RWPE2 (cell line): Measurements from ENCODE around the gene GAS7.

Experiments used
- ATAC-seq: fragments of 200-7000 bp; cut with Tn5 transposase; 3 replicates; pipeline ENCODE4 v1.9.1; 2021; ENCODE audit warnings: low read depth
- DNase-seq: peaks from one replicate; pipeline ENCODE4 v3.0.0-alpha.2; 2020; ENCODE audit warnings: low spot score
- H3K27ac ChIP-seq: fragments of 450-650 bp; 2 replicates; pipeline ENCODE4 v1.5.1; 2017; ENCODE audit warnings: mild to moderate bottlenecking; ENCODE audit not compliant: poor library complexity, severe bottlenecking
- H3K27me3 ChIP-seq: fragments of 250-450 bp; sonication (Bioruptor Pico); 2 replicates; pipeline ENCODE4 v1.5.1; 2021; ENCODE audit warnings: mild to moderate bottlenecking, moderate library complexity; ENCODE audit not compliant: insufficient read depth, poor library complexity, severe bottlenecking
- H3K36me3 ChIP-seq: fragments of 250-450 bp; sonication (Bioruptor Pico); 2 replicates; pipeline ENCODE4 v1.5.1; 2020; ENCODE audit warnings: low read depth, mild to moderate bottlenecking, moderate library complexity
- H3K4me1 ChIP-seq: fragments of 250-450 bp; sonication (Bioruptor Pico); 2 replicates; pipeline ENCODE4 v1.5.1; 2021; ENCODE audit warnings: mild to moderate bottlenecking, moderate library complexity; ENCODE audit not compliant: insufficient read depth, poor library complexity, severe bottlenecking
- H3K4me3 ChIP-seq: fragments of 250-450 bp; sonication (Bioruptor Pico); 2 replicates; pipeline ENCODE4 v1.5.1; 2021; ENCODE audit warnings: mild to moderate bottlenecking, moderate library complexity; ENCODE audit not compliant: severe bottlenecking
- H3K9me3 ChIP-seq: fragments of 250-450 bp; sonication (Bioruptor Pico); 2 replicates; pipeline ENCODE4 v1.5.1; 2021; ENCODE audit warnings: mild to moderate bottlenecking, moderate library complexity; ENCODE audit not compliant: severe bottlenecking
- TF ChIP-seq, protein P1 (sequence below): fragments of 450-650 bp; IDR thresholded peaks from one replicate; pipeline ENCODE4 v1.5.1; 2017; ENCODE audit warnings: mild to moderate bottlenecking, moderate library complexity; ENCODE audit not compliant: poor library complexity, severe bottlenecking

The GAS7 gene

DNA sequence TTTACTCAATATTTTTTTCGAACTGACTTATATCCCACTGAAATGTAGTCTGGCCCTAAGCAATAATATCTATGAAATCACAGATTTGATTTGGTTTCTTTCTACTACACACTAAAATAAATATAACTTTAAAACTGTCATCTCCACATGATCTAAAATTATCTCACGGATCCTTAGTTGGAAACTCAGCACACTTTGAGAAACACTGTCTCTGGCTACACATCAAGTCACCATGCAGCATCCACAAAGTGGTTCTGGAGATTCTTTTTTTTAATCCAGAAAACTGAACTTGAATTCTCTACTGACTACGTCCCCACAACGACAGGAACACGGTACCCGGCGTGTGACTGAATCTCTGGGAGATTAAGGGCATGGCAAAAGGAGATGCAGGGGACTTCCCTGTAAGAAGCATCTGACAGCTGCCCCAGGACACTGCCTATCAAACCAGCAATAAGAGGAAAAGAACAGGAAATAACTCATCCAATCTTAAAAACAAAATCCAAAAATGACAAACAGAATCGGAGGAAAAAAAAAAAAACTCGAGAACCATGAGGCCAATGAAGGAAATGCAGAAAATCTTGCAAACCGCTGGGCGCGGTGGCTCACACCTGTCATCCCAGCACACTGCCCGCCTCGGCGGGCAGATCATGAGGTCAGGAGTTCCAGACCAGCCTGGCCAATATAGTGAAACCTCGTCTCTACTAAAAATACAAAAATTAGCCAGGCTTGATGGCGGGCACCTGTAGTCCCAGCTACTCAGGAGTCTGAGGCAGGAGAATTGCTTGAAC is 152.3 kb downstream of the GAS7 start:
- DNase-seq (no peak), ATAC-seq (no peak)
- Histone ChIP-seq H3K9me3 (no peaks in the 10 kb centered on the region), H3K27ac (no peak overlapping the region), H3K4me3 (no peak overlapping the region), H3K27me3 (no peaks in the 10 kb centered on the region), H3K36me3 (no peaks in the 10 kb centered on the region), H3K4me1 (no peaks in the 10 kb centered on the region)
- TF ChIP-seq, protein P1, sequence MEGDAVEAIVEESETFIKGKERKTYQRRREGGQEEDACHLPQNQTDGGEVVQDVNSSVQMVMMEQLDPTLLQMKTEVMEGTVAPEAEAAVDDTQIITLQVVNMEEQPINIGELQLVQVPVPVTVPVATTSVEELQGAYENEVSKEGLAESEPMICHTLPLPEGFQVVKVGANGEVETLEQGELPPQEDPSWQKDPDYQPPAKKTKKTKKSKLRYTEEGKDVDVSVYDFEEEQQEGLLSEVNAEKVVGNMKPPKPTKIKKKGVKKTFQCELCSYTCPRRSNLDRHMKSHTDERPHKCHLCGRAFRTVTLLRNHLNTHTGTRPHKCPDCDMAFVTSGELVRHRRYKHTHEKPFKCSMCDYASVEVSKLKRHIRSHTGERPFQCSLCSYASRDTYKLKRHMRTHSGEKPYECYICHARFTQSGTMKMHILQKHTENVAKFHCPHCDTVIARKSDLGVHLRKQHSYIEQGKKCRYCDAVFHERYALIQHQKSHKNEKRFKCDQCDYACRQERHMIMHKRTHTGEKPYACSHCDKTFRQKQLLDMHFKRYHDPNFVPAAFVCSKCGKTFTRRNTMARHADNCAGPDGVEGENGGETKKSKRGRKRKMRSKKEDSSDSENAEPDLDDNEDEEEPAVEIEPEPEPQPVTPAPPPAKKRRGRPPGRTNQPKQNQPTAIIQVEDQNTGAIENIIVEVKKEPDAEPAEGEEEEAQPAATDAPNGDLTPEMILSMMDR = no peak

DNA sequence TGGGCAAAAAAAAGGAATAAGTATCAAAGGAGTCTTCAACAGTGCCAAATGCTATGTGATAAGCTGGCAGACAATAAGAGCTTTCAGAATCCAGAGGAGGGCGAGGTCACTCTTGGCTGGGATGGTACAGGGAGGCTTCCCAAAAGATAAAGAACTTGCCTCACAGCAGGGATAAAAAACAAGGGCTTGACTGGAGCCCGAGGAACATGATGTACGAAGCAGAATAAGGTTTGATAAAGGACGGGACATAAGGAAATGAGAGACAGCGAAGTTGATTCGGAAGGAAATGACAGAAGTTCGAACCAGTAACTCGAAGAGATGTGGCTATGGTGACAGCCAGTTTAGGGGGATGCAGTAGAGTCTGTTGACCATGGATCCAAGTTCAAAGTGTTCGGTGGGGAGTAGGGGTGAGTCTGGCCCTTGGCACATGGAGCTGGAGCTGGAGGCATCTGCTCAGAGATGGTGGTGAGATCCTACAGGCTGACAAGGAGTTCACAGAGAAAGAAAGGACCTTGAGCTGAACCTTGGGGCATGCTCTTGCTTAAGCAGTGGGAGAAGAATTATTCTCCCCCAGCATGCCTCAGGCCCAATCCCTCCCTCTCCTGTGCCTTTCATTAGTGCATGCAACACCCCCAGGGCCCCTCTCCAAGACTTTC is 155.7 kb downstream of the GAS7 start:
- H3K36me3 ChIP-seq = no peaks in the 10 kb centered on the region
- no peak for ATAC-seq
- no peak for DNase-seq
- H3K27ac ChIP-seq = no peak overlapping the region
- H3K9me3 ChIP-seq = no peaks in the 10 kb centered on the region
- no peak overlapping the region for H3K4me3 ChIP-seq
- no peaks in the 10 kb centered on the region for H3K4me1 ChIP-seq
- no peaks in the 10 kb centered on the region for H3K27me3 ChIP-seq
- TF ChIP-seq, protein P1 = no peak

DNA sequence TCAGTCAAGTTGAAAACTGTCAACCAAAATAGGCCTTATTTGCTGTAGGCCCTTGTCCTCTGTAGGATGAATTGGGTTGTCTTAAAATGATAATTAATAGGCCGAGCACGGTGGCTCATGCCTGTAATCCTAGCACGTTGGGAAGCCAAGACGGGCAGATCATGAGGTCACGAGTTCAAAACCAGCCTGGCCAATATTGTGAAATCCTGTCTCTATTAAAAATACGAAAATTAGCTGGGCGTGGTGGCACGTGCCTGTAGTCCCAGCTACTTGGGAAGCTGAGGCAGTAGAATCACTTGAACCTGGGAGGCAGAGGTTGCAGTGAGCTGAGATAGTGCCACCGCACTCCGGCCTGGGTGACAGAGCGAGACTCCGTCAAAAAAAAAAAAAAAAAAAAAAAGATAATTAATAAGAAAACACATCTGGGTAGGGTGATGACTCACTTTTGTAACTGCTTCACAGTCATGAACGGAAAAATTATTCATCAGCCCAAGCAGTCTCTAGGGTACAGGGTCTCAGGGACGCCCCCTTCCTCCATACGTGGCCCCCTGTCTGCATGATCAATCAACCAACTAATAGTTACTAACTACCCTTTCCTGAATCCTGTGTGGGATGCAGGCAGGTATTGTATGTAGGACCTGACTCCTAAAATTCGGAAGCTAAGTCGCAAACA is 156.4 kb downstream of the GAS7 start:
- ATAC-seq = no peak

DNA sequence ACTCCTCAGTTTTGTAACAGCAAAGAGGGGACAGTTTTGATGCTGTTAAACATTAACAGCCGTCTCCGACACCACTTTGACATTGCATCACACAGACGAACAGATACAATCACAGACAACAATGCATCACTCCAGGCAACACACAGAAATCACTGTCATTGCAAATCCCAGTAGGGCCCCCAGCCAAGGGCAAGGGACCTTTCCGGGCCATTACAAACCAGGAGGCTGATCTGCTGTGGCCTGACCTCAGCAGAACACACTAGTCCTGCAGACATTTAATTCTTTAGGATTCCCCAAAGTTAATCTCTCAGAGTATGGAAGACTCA is 157.2 kb downstream of the GAS7 start:
- H3K36me3 ChIP-seq = no peaks in the 10 kb centered on the region
- no peak for DNase-seq
- H3K4me1 ChIP-seq = no peaks in the 10 kb centered on the region
- H3K9me3 ChIP-seq = no peaks in the 10 kb centered on the region
- TF ChIP-seq, protein P1 = no peak
- H3K27me3 ChIP-seq = no peaks in the 10 kb centered on the region
- H3K4me3 ChIP-seq = no peak overlapping the region
- H3K27ac ChIP-seq = no peak overlapping the region
- ATAC-seq = no peak

More for the DNA sequence above, 156.4 kb downstream of the GAS7 start:
- no peaks in the 10 kb centered on the region for H3K27me3 ChIP-seq
- H3K4me3 ChIP-seq = no peak overlapping the region
- DNase-seq = no peak
- H3K9me3 ChIP-seq = no peaks in the 10 kb centered on the region
- no peaks in the 10 kb centered on the region for H3K4me1 ChIP-seq
- H3K36me3 ChIP-seq = no peaks in the 10 kb centered on the region
- TF ChIP-seq, protein P1 = no peak
- H3K27ac ChIP-seq = no peak overlapping the region
